GM19099 (cell line): ENCODE data around the gene P2RY8.

Experiments used
- POLR2A ChIP-seq: IDR thresholded peaks from 3 replicates; pipeline ENCODE4 v1.6.1; 2011; ENCODE audit warnings: low read depth; ENCODE audit not compliant: insufficient read length; ENCODE audit errors: extremely low read depth

Gene P2RY8

GRCh38 chrX:1537031-1537715, at the start of gene P2RY8:
P2RY8 (minus strand) TSS chrX:1537185; CDS start chrX:1466558, 70,627 bp downstream.
- TF ChIP-seq POLR2A = peak; percentile 83

- no peak for TF ChIP-seq POLR2A
Observed at GRCh38 chrX:1584237-1585011, 47.4 kb upstream of the P2RY8 start.

- no peak for TF ChIP-seq POLR2A
Observed at GRCh38 chrX:1582686-1583437, 45.9 kb upstream of the P2RY8 start.

GRCh38 chrX:1581132-1581531, 44.1 kb upstream of the P2RY8 start:
- TF ChIP-seq POLR2A = no peak

GRCh38 chrX:1578511-1579173, 41.7 kb upstream of the P2RY8 start:
- TF ChIP-seq POLR2A = no peak

GRCh38 chrX:1577845-1578244, 40.9 kb upstream of the P2RY8 start:
- no peak for TF ChIP-seq POLR2A

- no peak for TF ChIP-seq POLR2A
Observed at GRCh38 chrX:1576201-1576992, 39.4 kb upstream of the P2RY8 start.

- TF ChIP-seq POLR2A = no peak
Observed at GRCh38 chrX:1564750-1565683, 28.0 kb upstream of the P2RY8 start.

GRCh38 chrX:1561164-1561563, 24.2 kb upstream of the P2RY8 start:
- no peak for TF ChIP-seq POLR2A

- no peak for TF ChIP-seq POLR2A
Observed at GRCh38 chrX:1558761-1559468, 21.9 kb upstream of the P2RY8 start.

- no peak for TF ChIP-seq POLR2A
Observed at GRCh38 chrX:1555370-1555769, 18.4 kb upstream of the P2RY8 start.

- TF ChIP-seq POLR2A = no peak
Observed at GRCh38 chrX:1554469-1555210, 17.7 kb upstream of the P2RY8 start.

GRCh38 chrX:1551959-1552546, 15.1 kb upstream of the P2RY8 start:
- no peak for TF ChIP-seq POLR2A
